Mesothelial cell of epicardium (in vitro differentiated cells): ENCODE measurements around the gene PDZD4. TPM values are rescaled to one million over a fixed set of nuclear protein-coding genes. Genes with fewer than 3 reads are reported as not detected.

Experiments
- DNase-seq, 2 experiments: peaks; one replicate each; pipeline ENCODE4 v3.0.0; 2021; ENCODE audit warnings: low spot score in 2 of 2; ENCODE audit not compliant: unreplicated experiment in 2 of 2
- H3K27ac Mint-ChIP-seq: 2 replicates; pipeline ENCODE4 v1.8.0; 2021; ENCODE audit warnings: mixed read lengths
- H3K27me3 Mint-ChIP-seq: 2 replicates; pipeline ENCODE4 v1.8.0; 2021; ENCODE audit warnings: low read depth, mixed read lengths
- H3K36me3 Mint-ChIP-seq: 2 replicates; pipeline ENCODE4 v1.8.0; 2021; ENCODE audit warnings: mixed read lengths
- H3K4me1 Mint-ChIP-seq: 2 replicates; pipeline ENCODE4 v1.8.0; 2021; ENCODE audit warnings: mixed read lengths
- H3K4me3 Mint-ChIP-seq: 2 replicates; pipeline ENCODE4 v1.8.0; 2021; ENCODE audit warnings: mild to moderate bottlenecking, moderate library complexity, mixed read lengths
- H3K9me3 Mint-ChIP-seq: 2 replicates; pipeline ENCODE4 v1.8.0; 2021; ENCODE audit warnings: mixed read lengths
- CTCF ChIP-seq: fragments of 200-600 bp; sonication (generic); IDR thresholded peaks from one replicate; pipeline ENCODE4 v1.5.0; 2021; ENCODE audit warnings: antibody characterized with exemption; ENCODE audit not compliant: unreplicated experiment
- total RNA-seq: library from RNA; stranded (reverse); gene quantifications from 3 replicates; pipeline ENCODE4 v1.2.1, GENCODE V29; 2021

PDZD4 gene
- total RNA-seq, 1 donor from 2014 or later: 7.6 TPM

GRCh38 chrX:153766098-153766817 lies 64.1 kb downstream of the PDZD4 start:
- H3K27me3 Mint-ChIP-seq: no peaks in the 10 kb centered on the region
- peak overlapping the region; percentile 46 for H3K4me3 Mint-ChIP-seq
- H3K4me1 Mint-ChIP-seq: peaks cover 10% of the 10 kb centered on the region
- H3K36me3 Mint-ChIP-seq: no peaks in the 10 kb centered on the region
- DNase-seq: peak in 1 of 2 experiments; percentile 27
- H3K27ac Mint-ChIP-seq: peak overlapping the region; percentile 74
- no peak for TF ChIP-seq CTCF
- H3K9me3 Mint-ChIP-seq: no peaks in the 10 kb centered on the region

- no peak for TF ChIP-seq CTCF
These were observed 64.9 kb downstream of the PDZD4 start for GRCh38 chrX:153765138-153766079.

GRCh38 chrX:153764786-153765137 lies 65.6 kb downstream of the PDZD4 start:
- Mint-ChIP-seq H3K4me3 (no peak overlapping the region), H3K27me3 (no peaks in the 10 kb centered on the region), H3K9me3 (no peaks in the 10 kb centered on the region), H3K27ac (no peak overlapping the region), H3K4me1 (peaks cover 10% of the 10 kb centered on the region), H3K36me3 (no peaks in the 10 kb centered on the region)
- DNase-seq: no peak
- TF ChIP-seq CTCF: no peak

More at GRCh38 chrX:153765138-153766079, 64.9 kb downstream of the PDZD4 start:
- no peak for DNase-seq
- Mint-ChIP-seq H3K27ac (peak overlapping the region; percentile 74), H3K4me1 (peaks cover 10% of the 10 kb centered on the region), H3K9me3 (no peaks in the 10 kb centered on the region), H3K4me3 (no peak overlapping the region), H3K36me3 (no peaks in the 10 kb centered on the region), H3K27me3 (no peaks in the 10 kb centered on the region)

- DNase-seq: peak; percentile 40 to 75
- peak; percentile 72 for TF ChIP-seq CTCF
- Mint-ChIP-seq H3K9me3 (no peaks in the 10 kb centered on the region), H3K36me3 (no peaks in the 10 kb centered on the region), H3K4me1 (peaks cover 10% of the 10 kb centered on the region), H3K4me3 (peak within 1 kb of the TSS; percentile 26), H3K27me3 (no peaks in the 10 kb centered on the region), H3K27ac (no peak within 1 kb of the TSS)
These were observed 66.2 kb downstream of the PDZD4 start, which contains the start of gene PLXNB3 for GRCh38 chrX:153763989-153764755. TSS of gene PLXNB3 (plus strand) at chrX:153764249. CDS start at chrX:153765536, 1,287 bp downstream.

- Mint-ChIP-seq H3K36me3 (no peaks in the 10 kb centered on the region), H3K4me3 (no peak overlapping the region), H3K4me1 (peaks cover 10% of the 10 kb centered on the region), H3K9me3 (no peaks in the 10 kb centered on the region), H3K27ac (no peak overlapping the region), H3K27me3 (no peaks in the 10 kb centered on the region)
- DNase-seq: no peak
- no peak for TF ChIP-seq CTCF
These were observed 66.9 kb downstream of the PDZD4 start for GRCh38 chrX:153763298-153763932.
